ENCODE results near the gene TRA2A.
"Not testable (repeated sequence)": the region's sequence is repeated elsewhere in the genome, so short reads cannot be mapped to it uniquely, and the experiment has no call there.

The TRA2A gene

GRCh38 chr7:23531794-23532489, at the start of gene TRA2A:
TRA2A (minus strand) TSS chr7:23531981; CDS start chr7:23531824, 157 bp downstream.
- peak; percentile 50 for DNase-seq

GRCh38 chr7:23570592-23571200, 38.9 kb upstream of the TRA2A start:
- DNase-seq = peak; percentile 33

- DNase-seq = no peak
Measured at GRCh38 chr7:23558303-23558702, 26.5 kb upstream of the TRA2A start.

- DNase-seq = no peak
Measured at GRCh38 chr7:23547662-23548061, 15.9 kb upstream of the TRA2A start.

GRCh38 chr7:23546897-23547572, 15.3 kb upstream of the TRA2A start:
- peak; percentile 38 for DNase-seq

- no peak for DNase-seq
Measured at GRCh38 chr7:23545493-23545892, 13.7 kb upstream of the TRA2A start.

- DNase-seq = peak; percentile 56
Measured at GRCh38 chr7:23544913-23545354, 13.2 kb upstream of the TRA2A start.

GRCh38 chr7:23542752-23543151, 11.0 kb upstream of the TRA2A start:
- no peak for DNase-seq

- DNase-seq = no peak
Measured at GRCh38 chr7:23539494-23539907, 7.7 kb upstream of the TRA2A start.

GRCh38 chr7:23538301-23538700, 6.5 kb upstream of the TRA2A start:
- DNase-seq = no peak

GRCh38 chr7:23533238-23533604, 1.4 kb upstream of the TRA2A start:
- peak; percentile 18 for DNase-seq

- no peak for DNase-seq
Measured at GRCh38 chr7:23532490-23533237, 883 bp upstream of the TRA2A start.

- DNase-seq = no peak
Measured at GRCh38 chr7:23531050-23531793, 559 bp downstream of the TRA2A start.

GRCh38 chr7:23530405-23530804, 1.4 kb downstream of the TRA2A start:
- no peak for DNase-seq

- no peak for DNase-seq
Measured at GRCh38 chr7:23529262-23529859, 2.4 kb downstream of the TRA2A start.

GRCh38 chr7:23525611-23526010, 6.2 kb downstream of the TRA2A start:
- DNase-seq = not testable (repeated sequence)

- no peak for DNase-seq
Measured at GRCh38 chr7:23524473-23524872, 7.3 kb downstream of the TRA2A start.

- no peak for DNase-seq
Measured at GRCh38 chr7:23523486-23524075, 8.2 kb downstream of the TRA2A start.

GRCh38 chr7:23520582-23520981, 11.2 kb downstream of the TRA2A start:
- no peak for DNase-seq

GRCh38 chr7:23514755-23515154, 17.0 kb downstream of the TRA2A start:
- DNase-seq = no peak

GRCh38 chr7:23513746-23514145, 18.0 kb downstream of the TRA2A start:
- not testable (repeated sequence) for DNase-seq

GRCh38 chr7:23494009-23494408, 37.8 kb downstream of the TRA2A start:
- DNase-seq = no peak

All from NCI-H524 treated with DMSO at 0.1 percent for 48 hours (cell line).